GM12872 (cell line): ENCODE results near the gene SH3GL2.

Experiments used
- TF ChIP-seq, protein P1 (sequence below): IDR thresholded peaks from 3 replicates; pipeline ENCODE4 v1.5.1; 2011; ENCODE audit warnings: low read depth, mild to moderate bottlenecking, low read length, moderate library complexity; ENCODE audit not compliant: insufficient read depth

The SH3GL2 gene

DNA sequence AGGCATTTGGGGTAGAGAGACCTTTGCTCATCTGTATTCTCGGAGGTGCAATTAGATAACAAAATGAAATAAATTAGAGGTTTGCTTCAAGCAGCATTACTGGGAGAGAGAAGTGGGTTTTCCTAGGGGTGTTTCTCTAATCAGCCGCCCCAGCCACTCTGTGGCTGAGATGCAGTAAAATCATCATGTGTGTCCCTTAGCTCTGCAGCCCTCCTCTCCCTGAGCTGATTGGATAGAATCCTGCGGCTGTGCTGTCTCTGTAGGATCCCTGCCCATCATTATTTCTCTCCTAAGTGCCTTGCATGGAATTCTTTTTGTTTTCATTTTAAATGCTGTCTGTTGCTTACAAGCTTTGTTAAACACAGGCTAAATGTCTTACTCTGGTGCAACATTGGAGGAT is 171.4 kb downstream of the SH3GL2 start:
- TF ChIP-seq, protein P1, sequence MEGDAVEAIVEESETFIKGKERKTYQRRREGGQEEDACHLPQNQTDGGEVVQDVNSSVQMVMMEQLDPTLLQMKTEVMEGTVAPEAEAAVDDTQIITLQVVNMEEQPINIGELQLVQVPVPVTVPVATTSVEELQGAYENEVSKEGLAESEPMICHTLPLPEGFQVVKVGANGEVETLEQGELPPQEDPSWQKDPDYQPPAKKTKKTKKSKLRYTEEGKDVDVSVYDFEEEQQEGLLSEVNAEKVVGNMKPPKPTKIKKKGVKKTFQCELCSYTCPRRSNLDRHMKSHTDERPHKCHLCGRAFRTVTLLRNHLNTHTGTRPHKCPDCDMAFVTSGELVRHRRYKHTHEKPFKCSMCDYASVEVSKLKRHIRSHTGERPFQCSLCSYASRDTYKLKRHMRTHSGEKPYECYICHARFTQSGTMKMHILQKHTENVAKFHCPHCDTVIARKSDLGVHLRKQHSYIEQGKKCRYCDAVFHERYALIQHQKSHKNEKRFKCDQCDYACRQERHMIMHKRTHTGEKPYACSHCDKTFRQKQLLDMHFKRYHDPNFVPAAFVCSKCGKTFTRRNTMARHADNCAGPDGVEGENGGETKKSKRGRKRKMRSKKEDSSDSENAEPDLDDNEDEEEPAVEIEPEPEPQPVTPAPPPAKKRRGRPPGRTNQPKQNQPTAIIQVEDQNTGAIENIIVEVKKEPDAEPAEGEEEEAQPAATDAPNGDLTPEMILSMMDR = no peak

DNA sequence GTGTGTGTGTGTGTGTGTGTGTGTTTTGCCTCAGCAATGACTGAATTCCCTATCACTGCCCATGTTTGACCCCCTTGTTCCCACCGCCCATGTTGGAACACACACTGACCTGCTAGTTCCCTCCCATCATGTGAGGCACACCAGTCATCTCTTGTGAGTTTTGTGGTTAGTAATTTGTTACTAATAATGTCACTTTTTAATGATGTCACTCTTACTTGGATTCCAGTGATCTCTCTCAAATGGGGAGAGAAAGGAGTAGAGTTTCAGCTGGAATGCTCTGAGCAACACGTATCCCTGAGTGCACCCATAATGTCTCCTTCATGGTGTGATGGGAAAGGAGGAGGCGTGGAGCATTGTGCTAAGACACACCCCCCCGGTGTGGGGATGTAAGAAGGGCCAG is 172.6 kb downstream of the SH3GL2 start:
- TF ChIP-seq, protein P1 = no peak

DNA sequence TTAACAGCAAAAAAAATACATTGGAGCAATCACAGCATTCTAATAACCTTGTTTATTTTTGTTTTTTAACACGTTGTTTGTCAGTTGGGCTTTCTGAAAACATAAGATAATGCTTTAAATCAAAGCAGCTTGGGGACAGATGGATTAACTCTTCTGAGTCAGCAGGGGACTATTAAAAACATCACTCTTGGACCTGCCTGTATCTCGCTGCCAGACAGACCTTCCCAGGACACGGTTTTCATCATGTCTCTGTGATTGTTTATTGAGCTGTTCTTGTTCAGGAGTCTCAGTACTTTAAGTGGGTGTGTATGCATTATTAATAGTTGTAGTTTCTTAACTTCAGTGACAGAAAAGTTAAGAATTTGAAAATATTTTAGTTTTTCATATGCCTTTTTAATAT is 173.2 kb downstream of the SH3GL2 start:
- TF ChIP-seq, protein P1 = no peak

DNA sequence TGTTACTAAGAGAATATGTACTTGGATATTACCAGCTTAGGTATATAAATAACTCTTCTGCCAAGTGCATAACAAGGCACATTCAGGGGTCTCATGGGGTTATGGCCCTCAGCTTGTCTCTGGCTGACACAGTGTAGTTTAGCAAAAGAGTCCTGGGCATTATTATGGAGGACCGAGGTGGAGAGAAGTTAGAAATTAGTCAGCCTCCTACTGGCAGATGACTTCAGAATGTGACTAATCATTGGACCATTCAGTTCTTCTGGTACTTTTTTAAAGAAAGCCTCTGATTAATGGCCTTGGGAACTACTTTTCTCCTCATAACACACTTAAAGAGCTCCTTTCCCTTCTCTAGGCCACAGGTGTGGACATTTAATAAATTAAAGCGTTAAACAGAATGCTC is 178.9 kb downstream of the SH3GL2 start:
- TF ChIP-seq, protein P1 = no peak

DNA sequence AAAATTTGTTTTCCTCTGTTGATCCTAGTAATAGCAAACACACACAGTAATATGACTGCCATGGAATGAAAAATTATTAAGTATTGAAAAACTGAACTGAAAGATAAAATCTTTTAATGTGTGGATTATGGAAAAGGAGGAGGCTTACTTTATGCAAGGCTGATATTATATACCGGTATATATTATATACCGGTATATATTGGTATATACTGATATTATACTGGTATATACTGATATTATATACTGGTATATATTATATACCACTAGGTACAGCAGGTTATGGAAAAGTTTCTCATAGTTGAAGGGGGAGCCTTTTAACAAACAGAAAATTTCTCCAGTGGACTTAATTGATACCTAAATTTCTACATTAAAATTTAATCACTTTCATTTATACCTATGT is 181.4 kb downstream of the SH3GL2 start:
- TF ChIP-seq, protein P1 = no peak

DNA sequence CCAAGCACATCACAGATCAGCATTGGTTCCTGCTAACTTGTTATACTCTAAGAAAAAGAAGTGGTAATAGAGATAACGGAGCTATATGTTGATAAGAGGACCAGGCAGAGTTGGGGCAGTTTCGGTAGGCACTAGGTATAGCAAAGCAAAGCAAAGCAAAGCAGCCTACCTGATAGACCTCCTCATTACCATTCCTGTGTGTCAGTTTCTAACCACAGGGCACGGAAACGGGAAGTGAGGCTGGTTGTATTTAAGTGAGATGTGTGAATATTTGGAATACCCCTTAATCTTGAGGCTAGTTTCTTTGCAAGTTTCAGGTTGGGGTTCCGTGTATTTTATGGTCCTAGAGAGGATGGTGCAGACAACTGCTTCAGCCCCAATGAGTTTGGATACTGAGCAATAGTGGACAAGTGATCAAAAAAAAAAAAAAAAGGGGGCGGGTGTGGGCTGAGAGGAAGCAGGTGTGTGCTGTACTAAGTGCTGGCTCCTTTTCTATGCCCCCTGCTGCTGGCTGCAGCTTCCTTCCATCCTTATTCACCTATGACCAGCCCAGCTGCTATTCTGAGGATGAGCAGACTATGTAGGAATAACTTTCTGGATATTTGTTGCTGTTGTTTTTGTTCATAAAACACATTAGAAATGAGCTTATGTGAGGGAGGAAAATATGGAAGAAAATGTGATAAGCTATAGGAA is 183.3 kb downstream of the SH3GL2 start:
- TF ChIP-seq, protein P1 = no peak

DNA sequence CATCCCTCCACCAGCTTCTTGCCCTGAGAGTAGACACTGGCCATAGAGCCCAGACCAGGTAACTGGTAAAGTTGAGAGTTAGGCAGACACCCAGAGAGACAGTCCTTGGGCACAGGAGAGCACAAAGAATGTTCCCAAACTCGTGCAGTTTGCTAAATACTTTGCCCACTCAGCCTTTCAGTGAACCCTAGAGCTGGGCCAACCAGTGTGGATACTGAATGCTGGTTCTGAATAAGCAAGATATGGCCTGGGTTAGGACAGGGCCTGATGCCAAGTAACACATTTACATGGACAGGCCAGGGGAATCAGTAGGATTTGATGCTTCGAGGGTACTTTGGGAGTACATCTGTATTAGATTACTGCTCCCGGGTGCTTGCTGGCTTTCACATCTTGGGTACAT is 185.4 kb downstream of the SH3GL2 start:
- TF ChIP-seq, protein P1 = no peak
